C4-2B (cell line): ENCODE measurements around the gene ATP6V0A1.

ENCODE experiments used
- CTCF ChIP-seq: fragments of 450-650 bp; conservative IDR thresholded peaks from 2 replicates; pipeline ENCODE4 v1.5.1; 2017; ENCODE audit warnings: mild to moderate bottlenecking
- ZFX ChIP-seq: fragments of 450-650 bp; IDR thresholded peaks from 2 replicates; pipeline ENCODE4 v1.6.1; 2017

- TF ChIP-seq CTCF = no peak
- TF ChIP-seq ZFX = no peak
Measured at GRCh38 chr17:42513686-42514085, 55.0 kb downstream of the ATP6V0A1 start.
